ENCODE results near the gene MGLL.

Gene MGLL

GRCh38 chr3:127644641-127645370, 177.5 kb downstream of the MGLL start:
- no peak for DNase-seq

- DNase-seq: no peak
Measured at GRCh38 chr3:127640042-127640355, 182.3 kb downstream of the MGLL start.

- DNase-seq: no peak
Measured at GRCh38 chr3:127639173-127640041, 182.9 kb downstream of the MGLL start.

Data from NCI-H146 (cell line).